ENCODE results near the gene AKR1A1.
A peak's percentile ranks its signal among the peaks of the same experiment; 100 is the strongest.
"Not testable (repeated sequence)": the region's sequence is repeated elsewhere in the genome, so short reads cannot be mapped to it uniquely, and the experiment has no call there.

The AKR1A1 gene

GRCh38 chr1:45521413-45522323 lies 29.0 kb upstream of the AKR1A1 start, which contains the start of gene PRDX1:
PRDX1 (minus strand) TSS chr1:45521884; CDS start chr1:45519043, 2,841 bp downstream.
- Histone ChIP-seq H3K79me1 (replicated peaks; ENCODE audit: low read length, poor library complexity, severe bottlenecking) (no peaks in the 10 kb centered on the region), H3K9me3 (ENCODE audit: control insufficient read depth, low read length) (no peaks in the 10 kb centered on the region), H3K4me3 (ENCODE audit: insufficient read depth in 1 of 2, low read depth in 1 of 2, low read length in 2 of 2) (peak within 1 kb of the TSS; percentile 75 to 97), H2BK5ac (ENCODE audit: low read depth, low read length, poor library complexity, severe bottlenecking) (peak within 1 kb of the TSS; percentile 95), H3K23ac (ENCODE audit: low read length in 2 of 2) (peak within 1 kb of the TSS in 1 of 2 experiments; percentile 50), H3K4ac (ENCODE audit: low read depth in 1 of 2, low read length in 2 of 2) (peak within 1 kb of the TSS; percentile 9 to 84), H3K27me3 (ENCODE audit: control insufficient read depth in 1 of 2, insufficient read depth in 1 of 2, low read length in 2 of 2) (no peaks in the 10 kb centered on the region), H2BK12ac (ENCODE audit: low read length in 2 of 2) (peak within 1 kb of the TSS in 1 of 2 experiments; percentile 80), H3K36me3 (ENCODE audit: control insufficient read depth in 1 of 2, insufficient read depth in 2 of 2, low read depth in 1 of 2, low read length in 2 of 2) (peaks cover 15 to 17% of the 10 kb centered on the region in 2 experiments), H3K4me2 (ENCODE audit: low read length, poor library complexity, severe bottlenecking) (peak within 1 kb of the TSS; percentile 70), H4K91ac (ENCODE audit: low read length) (peak within 1 kb of the TSS; percentile 53), H3K27ac (ENCODE audit: low read length, poor library complexity, severe bottlenecking) (peak within 1 kb of the TSS; percentile 99), H3K14ac (ENCODE audit: low read length in 2 of 2) (peak within 1 kb of the TSS in 1 of 2 experiments; percentile 83), H2BK120ac (ENCODE audit: low read depth, low read length) (no peak within 1 kb of the TSS), H4K8ac (ENCODE audit: low read length) (peak within 1 kb of the TSS; percentile 87), H3K18ac (ENCODE audit: low read depth in 1 of 2, low read length in 2 of 2) (peak within 1 kb of the TSS; percentile 81 to 91), H2BK15ac (ENCODE audit: low read depth, poor library complexity, severe bottlenecking) (no peak within 1 kb of the TSS), H2AFZ (ENCODE audit: low read depth, low read length) (no peak within 1 kb of the TSS), H3K4me1 (ENCODE audit: control insufficient read depth, insufficient read depth, low read depth, low read length) (peaks cover 6% of the 10 kb centered on the region), H2AK5ac (ENCODE audit: low read length, severe bottlenecking) (peak within 1 kb of the TSS; percentile 68), H3K9ac (ENCODE audit: low read length) (peak within 1 kb of the TSS; percentile 94)
- DNase-seq: peak; percentile 98
- under 1% methylated on average over 44 of the region's 72 CpGs for whole genome bisulfite sequencing

DNA sequence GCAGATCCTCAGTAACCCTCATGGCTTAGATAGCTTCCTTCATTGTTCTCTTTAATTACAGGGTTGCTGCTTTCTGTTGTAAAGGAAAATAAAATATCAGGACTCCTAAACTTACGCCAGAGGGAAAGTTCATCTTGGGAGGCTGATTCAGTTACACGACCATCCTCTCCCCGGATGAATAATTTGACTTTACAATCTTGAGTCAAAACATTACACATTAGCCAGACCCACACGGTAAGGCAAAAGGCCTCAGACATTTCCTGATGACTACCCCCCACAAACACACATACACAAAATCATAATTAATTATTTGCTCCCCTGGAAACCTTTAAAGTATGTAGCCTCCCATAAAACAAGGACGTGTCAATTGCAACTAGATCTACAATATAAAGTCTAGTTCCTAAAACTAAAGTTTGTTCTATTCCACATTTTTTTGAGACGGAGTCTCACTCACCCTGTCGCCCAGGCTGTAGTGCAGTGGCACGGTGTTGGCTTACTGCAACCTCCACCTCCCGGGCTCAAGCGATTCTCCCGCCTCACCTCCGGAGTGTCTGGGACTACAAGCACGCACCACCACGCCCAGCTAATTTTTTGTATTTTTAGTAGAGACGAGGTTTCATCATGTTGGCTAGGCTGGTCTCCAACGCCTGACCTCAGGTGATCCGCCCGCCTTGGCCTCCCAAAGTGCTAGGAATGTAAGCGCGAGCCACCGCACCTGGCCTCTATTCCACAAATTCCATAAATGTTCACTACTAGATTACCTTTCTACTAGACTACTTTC lies 28.1 kb upstream of the AKR1A1 start:
- Histone ChIP-seq H4K8ac (ENCODE audit: low read length) (peak overlapping the region; percentile 87), H2AFZ (ENCODE audit: low read depth, low read length) (no peak overlapping the region), H3K14ac (ENCODE audit: low read length in 2 of 2) (peak overlapping the region in 1 of 2 experiments; percentile 2), H3K4me2 (ENCODE audit: low read length, poor library complexity, severe bottlenecking) (peak overlapping the region; percentile 45), H3K9ac (ENCODE audit: low read length) (peak overlapping the region; percentile 94), H3K27ac (ENCODE audit: low read length, poor library complexity, severe bottlenecking) (peak overlapping the region; percentile 99), H3K4me3 (ENCODE audit: insufficient read depth in 1 of 2, low read depth in 1 of 2, low read length in 2 of 2) (peak overlapping the region in 1 of 2 experiments; percentile 97), H3K23ac (ENCODE audit: low read length in 2 of 2) (no peak overlapping the region), H2BK15ac (ENCODE audit: low read depth, poor library complexity, severe bottlenecking) (no peak overlapping the region), H2AK5ac (ENCODE audit: low read length, severe bottlenecking) (peak overlapping the region; percentile 24), H2BK12ac (ENCODE audit: low read length in 2 of 2) (peak overlapping the region in 1 of 2 experiments; percentile 80), H3K9me3 (ENCODE audit: control insufficient read depth, low read length) (no peaks in the 10 kb centered on the region), H3K36me3 (ENCODE audit: control insufficient read depth in 1 of 2, insufficient read depth in 2 of 2, low read depth in 1 of 2, low read length in 2 of 2) (peaks cover 7 to 10% of the 10 kb centered on the region in 2 experiments), H3K4me1 (ENCODE audit: control insufficient read depth, insufficient read depth, low read depth, low read length) (peaks cover 5% of the 10 kb centered on the region), H2BK5ac (ENCODE audit: low read depth, low read length, poor library complexity, severe bottlenecking) (peak overlapping the region; percentile 95), H3K18ac (ENCODE audit: low read depth in 1 of 2, low read length in 2 of 2) (peak overlapping the region; percentile 81 to 91), H2BK120ac (ENCODE audit: low read depth, low read length) (no peak overlapping the region), H4K91ac (ENCODE audit: low read length) (no peak overlapping the region), H3K79me1 (replicated peaks; ENCODE audit: low read length, poor library complexity, severe bottlenecking) (no peaks in the 10 kb centered on the region), H3K4ac (ENCODE audit: low read depth in 1 of 2, low read length in 2 of 2) (peak overlapping the region; percentile 9 to 56), H3K27me3 (ENCODE audit: control insufficient read depth in 1 of 2, insufficient read depth in 1 of 2, low read length in 2 of 2) (no peaks in the 10 kb centered on the region)
- DNase-seq: no peak
- WGBS: 77% methylated on average over 21 of the region's 21 CpGs

- H3K4me2 ChIP-seq (ENCODE audit: low read length, poor library complexity, severe bottlenecking); H3K9me3 ChIP-seq (ENCODE audit: control insufficient read depth, low read length); H3K4me1 ChIP-seq (ENCODE audit: control insufficient read depth, insufficient read depth, low read depth, low read length); H2BK120ac ChIP-seq (ENCODE audit: low read depth, low read length); H3K18ac ChIP-seq (ENCODE audit: low read depth in 1 of 2, low read length in 2 of 2); DNase-seq; H3K79me1 ChIP-seq (replicated peaks; ENCODE audit: low read length, poor library complexity, severe bottlenecking); H3K27me3 ChIP-seq (ENCODE audit: control insufficient read depth in 1 of 2, insufficient read depth in 1 of 2, low read length in 2 of 2); H2BK12ac ChIP-seq (ENCODE audit: low read length in 2 of 2); H3K4me3 ChIP-seq (ENCODE audit: insufficient read depth in 1 of 2, low read depth in 1 of 2, low read length in 2 of 2); H3K9ac ChIP-seq (ENCODE audit: low read length); H2AFZ ChIP-seq (ENCODE audit: low read depth, low read length); H3K14ac ChIP-seq (ENCODE audit: low read length in 2 of 2); H2BK5ac ChIP-seq (ENCODE audit: low read depth, low read length, poor library complexity, severe bottlenecking); H2BK15ac ChIP-seq (ENCODE audit: low read depth, poor library complexity, severe bottlenecking); H3K27ac ChIP-seq (ENCODE audit: low read length, poor library complexity, severe bottlenecking); H2AK5ac ChIP-seq (ENCODE audit: low read length, severe bottlenecking); H3K4ac ChIP-seq (ENCODE audit: low read depth in 1 of 2, low read length in 2 of 2); H3K23ac ChIP-seq (ENCODE audit: low read length in 2 of 2); H4K8ac ChIP-seq (ENCODE audit: low read length); H3K36me3 ChIP-seq (ENCODE audit: control insufficient read depth in 1 of 2, insufficient read depth in 2 of 2, low read depth in 1 of 2, low read length in 2 of 2); H4K91ac ChIP-seq (ENCODE audit: low read length): not testable (repeated sequence)
- WGBS: no CpG with 5 or more reads among the region's 2 CpGs
Measured at GRCh38 chr1:45523516-45523915, 27.1 kb upstream of the AKR1A1 start.

GRCh38 chr1:45523975-45524374 lies 26.7 kb upstream of the AKR1A1 start:
- H3K36me3 ChIP-seq (ENCODE audit: control insufficient read depth in 1 of 2, insufficient read depth in 2 of 2, low read depth in 1 of 2, low read length in 2 of 2); H3K27me3 ChIP-seq (ENCODE audit: control insufficient read depth in 1 of 2, insufficient read depth in 1 of 2, low read length in 2 of 2); H3K27ac ChIP-seq (ENCODE audit: low read length, poor library complexity, severe bottlenecking); H3K79me1 ChIP-seq (replicated peaks; ENCODE audit: low read length, poor library complexity, severe bottlenecking); H2BK120ac ChIP-seq (ENCODE audit: low read depth, low read length); H3K9ac ChIP-seq (ENCODE audit: low read length); H3K14ac ChIP-seq (ENCODE audit: low read length in 2 of 2); H3K9me3 ChIP-seq (ENCODE audit: control insufficient read depth, low read length); H3K23ac ChIP-seq (ENCODE audit: low read length in 2 of 2); H2BK5ac ChIP-seq (ENCODE audit: low read depth, low read length, poor library complexity, severe bottlenecking); H2BK12ac ChIP-seq (ENCODE audit: low read length in 2 of 2); H3K4me2 ChIP-seq (ENCODE audit: low read length, poor library complexity, severe bottlenecking); H3K4me1 ChIP-seq (ENCODE audit: control insufficient read depth, insufficient read depth, low read depth, low read length); H2AFZ ChIP-seq (ENCODE audit: low read depth, low read length); H3K18ac ChIP-seq (ENCODE audit: low read depth in 1 of 2, low read length in 2 of 2); H3K4me3 ChIP-seq (ENCODE audit: insufficient read depth in 1 of 2, low read depth in 1 of 2, low read length in 2 of 2); DNase-seq; H2AK5ac ChIP-seq (ENCODE audit: low read length, severe bottlenecking); H4K8ac ChIP-seq (ENCODE audit: low read length); H4K91ac ChIP-seq (ENCODE audit: low read length); H2BK15ac ChIP-seq (ENCODE audit: low read depth, poor library complexity, severe bottlenecking): not testable (repeated sequence)
- 97% methylated on average over 7 of the region's 10 CpGs for WGBS
- H3K4ac ChIP-seq (ENCODE audit: low read depth in 1 of 2, low read length in 2 of 2): peak overlapping the region in 1 of 2 experiments; percentile 6
